Measurements from ENCODE around the gene E2F6.
"Not testable (repeated sequence)": the region's sequence is repeated elsewhere in the genome, so short reads cannot be mapped to it uniquely, and the experiment has no call there.

E2F6 gene

GRCh38 chr2:11410101-11410500 lies 55.9 kb downstream of the E2F6 start:
- DNase-seq: no peak

GRCh38 chr2:11409572-11409959 lies 56.4 kb downstream of the E2F6 start:
- no peak for DNase-seq

- DNase-seq: no peak
Measured at GRCh38 chr2:11408959-11409571, 56.9 kb downstream of the E2F6 start.

GRCh38 chr2:11407413-11407812 lies 58.5 kb downstream of the E2F6 start:
- no peak for DNase-seq

- no peak for DNase-seq
Measured at GRCh38 chr2:11406958-11407381, 59.0 kb downstream of the E2F6 start.

GRCh38 chr2:11406267-11406957 lies 59.5 kb downstream of the E2F6 start:
- no peak for DNase-seq

GRCh38 chr2:11405599-11406266 lies 60.2 kb downstream of the E2F6 start:
- DNase-seq: no peak

- not testable (repeated sequence) for DNase-seq
Measured at GRCh38 chr2:11405074-11405406, 60.9 kb downstream of the E2F6 start.

GRCh38 chr2:11404376-11405073 lies 61.4 kb downstream of the E2F6 start:
- no peak for DNase-seq

- no peak for DNase-seq
Measured at GRCh38 chr2:11402436-11402835, 63.5 kb downstream of the E2F6 start.

- DNase-seq: no peak
Measured at GRCh38 chr2:11399438-11399762, 66.6 kb downstream of the E2F6 start.

GRCh38 chr2:11398750-11399437 lies 67.1 kb downstream of the E2F6 start:
- no peak for DNase-seq

- DNase-seq: no peak
Measured at GRCh38 chr2:11397513-11397912, 68.4 kb downstream of the E2F6 start.

GRCh38 chr2:11396467-11397445 lies 69.2 kb downstream of the E2F6 start:
- no peak for DNase-seq

GRCh38 chr2:11396021-11396420 lies 69.9 kb downstream of the E2F6 start:
- DNase-seq: no peak

- no peak for DNase-seq
Measured at GRCh38 chr2:11395389-11395788, 70.6 kb downstream of the E2F6 start.

Data from NCI-H2227 treated with DMSO at 0.1 percent for 48 hours (cell line).